GM19238 (cell line): ENCODE data around the gene HSH2D.
"Not testable (repeated sequence)": the region's sequence is repeated elsewhere in the genome, so short reads cannot be mapped to it uniquely, and the experiment has no call there.

ENCODE experiments used
- DNase-seq: peaks from one replicate; pipeline ENCODE4 v3.0.0; 2011; ENCODE audit warnings: low spot score; ENCODE audit not compliant: insufficient read length

Gene HSH2D, protein sequence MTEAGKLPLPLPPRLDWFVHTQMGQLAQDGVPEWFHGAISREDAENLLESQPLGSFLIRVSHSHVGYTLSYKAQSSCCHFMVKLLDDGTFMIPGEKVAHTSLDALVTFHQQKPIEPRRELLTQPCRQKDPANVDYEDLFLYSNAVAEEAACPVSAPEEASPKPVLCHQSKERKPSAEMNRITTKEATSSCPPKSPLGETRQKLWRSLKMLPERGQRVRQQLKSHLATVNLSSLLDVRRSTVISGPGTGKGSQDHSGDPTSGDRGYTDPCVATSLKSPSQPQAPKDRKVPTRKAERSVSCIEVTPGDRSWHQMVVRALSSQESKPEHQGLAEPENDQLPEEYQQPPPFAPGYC

DNA sequence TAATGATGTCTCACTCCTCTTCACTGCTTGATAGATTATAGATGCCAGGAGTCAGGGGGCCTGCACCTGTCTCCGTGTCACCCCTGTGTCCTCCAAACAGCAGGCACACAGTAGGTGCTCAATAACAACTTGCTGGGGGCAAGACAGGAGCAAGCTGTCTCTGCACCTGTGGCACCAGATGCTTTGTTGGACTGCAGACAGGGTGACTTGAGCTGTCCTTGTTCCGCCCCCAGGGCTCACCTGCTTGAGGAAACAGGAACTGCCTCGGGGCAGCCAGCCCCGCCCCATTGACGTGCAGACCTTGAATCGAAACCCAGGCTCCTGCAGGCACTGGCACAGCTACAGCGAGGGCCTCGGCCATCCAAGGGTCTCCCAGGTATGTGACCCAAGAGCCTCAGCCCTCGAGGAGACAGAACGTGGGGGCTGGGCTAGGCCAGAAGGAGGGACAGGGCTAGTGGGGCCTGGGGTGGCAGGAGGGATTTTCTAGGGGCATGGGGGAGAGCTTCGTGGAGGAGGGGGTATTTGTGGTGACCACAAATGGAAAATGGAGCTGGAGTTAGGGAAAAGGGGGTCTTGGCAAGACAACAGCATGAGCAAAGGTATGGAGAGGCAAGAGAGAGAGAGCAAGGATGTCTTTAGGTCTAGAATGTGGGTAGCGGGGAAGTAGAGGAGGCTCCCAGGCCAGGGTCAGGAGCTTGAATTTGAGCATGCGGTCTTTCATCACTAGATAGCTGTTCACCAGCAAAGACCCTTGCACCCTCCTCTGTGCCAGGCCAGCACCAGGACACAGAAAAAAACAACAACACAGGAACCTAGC, at the start of gene HSH2D:
HSH2D (plus strand) TSS at position 287 of the 817 bp plus-strand sequence. CDS start 5,066 bp downstream, outside the sequence.
- DNase-seq: peak; percentile 77

DNA sequence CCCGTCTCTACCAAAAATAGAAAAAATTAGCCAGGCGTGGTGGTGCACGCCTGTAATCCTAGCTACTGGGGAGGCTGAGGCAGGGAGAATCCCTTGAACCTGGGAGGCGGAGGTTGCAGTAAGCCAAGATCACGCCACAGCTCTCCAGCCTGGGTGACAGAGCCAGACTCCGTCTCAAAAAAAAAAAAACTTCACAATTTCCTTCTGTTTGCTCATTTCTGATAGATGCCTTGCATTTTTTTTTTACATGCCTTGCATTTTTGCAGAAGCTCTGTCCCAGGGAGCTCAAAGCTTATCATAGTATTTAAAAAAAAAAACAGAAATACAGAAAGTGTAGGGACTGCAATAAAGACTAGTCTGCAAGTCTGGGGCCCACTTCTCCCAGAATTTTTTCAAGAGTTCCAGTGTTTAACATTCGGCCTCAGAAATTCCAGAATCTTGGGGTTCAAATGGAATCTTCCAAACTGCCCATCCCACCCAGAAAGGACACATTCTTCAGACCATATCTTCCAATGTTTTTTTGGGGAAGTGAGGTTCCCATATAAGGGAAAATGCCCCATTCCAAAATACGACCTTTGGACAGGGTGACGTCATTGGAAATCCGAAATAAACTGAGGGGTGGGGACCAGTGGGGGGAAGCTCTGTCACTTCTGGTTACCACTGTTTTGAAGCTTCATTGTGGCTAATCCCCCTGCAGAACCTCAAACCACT, 49.0 kb upstream of the HSH2D start:
- DNase-seq: no peak

DNA sequence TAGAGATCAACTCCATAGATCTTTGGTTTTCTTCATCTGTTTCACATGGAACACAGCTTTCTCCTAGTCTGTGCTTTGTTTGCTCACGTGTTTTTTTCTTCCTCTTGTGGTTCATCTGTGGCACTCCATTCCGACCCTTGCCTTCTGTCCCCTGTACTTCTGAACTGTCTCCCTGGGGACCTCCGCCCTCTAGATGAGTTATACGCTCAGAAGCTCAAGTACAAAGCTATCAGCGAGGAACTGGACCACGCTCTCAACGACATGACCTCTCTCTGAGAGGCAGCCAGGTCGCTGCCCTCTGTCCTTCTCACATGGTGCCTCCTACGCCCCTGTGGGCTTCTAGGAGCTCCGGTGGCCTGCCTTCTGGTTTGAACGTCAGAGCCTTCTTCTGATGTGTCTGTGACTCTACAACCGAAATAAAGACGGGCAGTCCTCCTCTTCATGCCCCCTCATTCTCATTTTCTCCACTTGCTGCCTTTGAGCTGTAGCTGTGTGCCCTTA, 48.4 kb upstream of the HSH2D start:
- no peak for DNase-seq

DNA sequence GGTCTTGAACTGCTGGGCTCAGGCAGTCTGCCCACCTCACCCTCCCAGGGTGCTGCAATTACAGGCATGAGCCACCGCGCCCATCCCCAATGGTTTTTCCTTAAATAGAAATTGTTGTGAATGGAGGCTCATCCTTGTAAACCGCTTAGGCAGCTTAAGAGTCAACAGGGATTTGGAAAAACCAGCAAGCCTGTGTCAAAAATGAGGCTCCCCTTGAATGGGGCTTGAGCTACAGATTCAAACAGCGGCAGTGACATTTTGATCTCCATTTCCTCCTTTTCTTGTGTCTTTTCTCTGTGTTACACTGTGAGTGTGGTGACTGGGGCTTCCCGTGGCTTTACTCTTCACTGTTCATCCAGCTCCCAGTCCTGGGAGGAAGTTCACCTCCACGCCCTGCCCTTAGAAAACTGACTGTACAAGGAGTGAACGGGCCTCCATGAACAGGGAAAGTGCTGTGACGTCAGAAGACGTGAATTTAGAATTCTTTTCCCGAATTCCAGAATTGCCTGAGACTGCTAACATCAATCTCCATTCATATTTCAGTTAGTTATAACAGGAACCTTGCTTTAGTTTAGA, 47.1 kb upstream of the HSH2D start:
- no peak for DNase-seq

DNA sequence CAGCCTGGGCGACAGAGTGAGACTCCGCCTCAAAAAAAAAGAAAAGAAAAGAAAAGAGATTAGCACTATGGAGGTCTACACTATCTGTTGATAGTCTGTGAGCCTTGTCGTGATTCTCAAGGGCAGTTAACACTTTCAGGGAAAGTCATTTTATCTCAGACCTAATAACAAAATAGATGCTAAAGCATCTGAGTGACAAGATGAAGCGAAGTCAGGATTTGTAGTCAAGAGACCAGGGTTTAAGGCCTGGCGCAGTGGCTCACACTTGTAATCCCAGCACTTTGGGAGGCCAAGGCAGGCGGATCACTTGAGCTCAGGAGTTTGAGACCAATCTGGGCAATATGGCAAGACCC, 45.1 kb upstream of the HSH2D start:
- DNase-seq: no peak

DNA sequence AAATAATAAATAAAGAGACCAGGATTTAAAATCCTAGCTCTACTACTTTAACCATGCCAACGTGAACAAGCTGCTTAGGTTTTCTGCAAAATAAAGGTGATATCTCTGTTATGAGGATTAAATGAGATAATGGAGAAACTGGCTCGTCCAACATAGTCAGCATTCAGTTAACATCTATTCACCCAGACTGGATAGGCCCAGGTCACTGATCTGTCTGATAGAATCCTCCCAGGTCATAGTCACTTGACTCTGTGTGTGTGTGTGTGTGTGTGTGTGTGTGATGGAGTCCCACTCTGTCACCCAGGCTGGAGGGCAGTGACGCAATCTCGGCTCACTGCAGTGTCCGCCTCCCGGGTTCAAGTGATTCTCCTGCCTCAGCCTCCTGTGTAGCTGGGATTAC, 44.7 kb upstream of the HSH2D start:
- no peak for DNase-seq

DNA sequence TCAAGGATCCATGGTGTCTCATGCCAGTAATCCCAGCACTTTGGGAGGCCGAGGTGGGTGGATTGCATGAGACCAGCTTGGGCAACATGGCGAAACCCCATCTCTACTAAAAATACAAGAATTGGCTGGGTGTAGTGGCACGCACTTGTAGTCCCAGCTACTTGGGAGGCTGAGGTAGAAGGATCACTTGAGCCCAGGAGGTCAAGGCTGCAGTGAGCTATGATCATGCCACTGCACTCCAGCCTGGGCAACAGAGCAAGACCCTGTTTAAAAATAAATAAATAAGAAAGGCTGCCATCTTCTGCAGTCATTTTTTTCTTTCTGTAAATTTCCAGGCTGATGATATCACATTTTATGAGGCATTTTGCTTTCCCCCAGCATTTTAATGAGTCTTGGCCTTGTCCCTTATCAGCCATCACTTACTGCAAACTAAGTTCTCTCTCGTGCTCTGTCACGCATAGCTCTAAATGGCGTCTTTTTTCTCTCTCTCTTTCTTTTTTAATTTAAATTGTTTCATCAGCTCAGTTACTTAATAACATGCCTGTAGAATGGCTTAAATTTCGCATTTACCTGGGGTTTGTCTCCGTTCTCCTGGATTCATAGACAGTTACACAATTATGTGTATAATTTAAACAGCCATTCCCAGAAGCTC, 44.0 kb upstream of the HSH2D start:
- DNase-seq: not testable (repeated sequence)

DNA sequence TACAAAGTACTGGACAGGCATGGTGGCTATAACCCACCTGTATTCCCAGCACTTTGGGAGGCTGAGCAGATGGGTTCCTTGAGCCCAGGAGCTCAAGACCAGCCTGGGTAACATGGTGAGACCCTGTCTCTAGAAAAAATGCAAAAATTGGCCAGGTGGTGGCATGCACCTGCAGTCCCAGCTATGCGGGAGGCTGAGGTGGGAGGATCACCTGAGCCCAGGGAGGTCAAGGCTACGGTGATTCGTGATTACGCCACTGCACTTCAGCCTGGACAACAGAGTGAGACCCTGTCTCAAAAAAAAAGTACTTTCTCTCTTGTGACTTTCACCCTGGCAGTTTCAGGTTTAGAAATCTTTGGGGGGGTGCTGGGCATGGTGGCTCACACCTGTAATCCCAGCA, 43.0 kb upstream of the HSH2D start:
- DNase-seq: no peak

DNA sequence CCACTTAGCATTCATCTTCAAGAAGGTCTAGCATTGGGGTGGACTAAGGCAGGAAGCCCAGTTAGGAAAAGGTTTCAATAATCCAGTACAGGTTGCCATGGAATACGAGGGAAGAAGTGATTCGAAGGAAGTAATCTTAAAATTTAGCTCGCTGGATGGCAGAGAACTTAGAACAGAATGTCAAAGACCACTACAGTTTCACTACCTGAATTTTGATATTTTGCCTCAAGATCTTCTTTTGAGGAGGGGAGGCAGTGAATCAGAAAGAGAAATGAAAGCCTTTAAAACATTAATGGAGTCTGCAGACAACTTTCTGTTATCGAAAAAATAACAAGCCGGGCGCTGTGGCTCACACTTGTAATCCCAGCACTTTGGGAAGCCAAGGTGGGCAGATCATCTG, 38.8 kb upstream of the HSH2D start:
- DNase-seq: no peak

DNA sequence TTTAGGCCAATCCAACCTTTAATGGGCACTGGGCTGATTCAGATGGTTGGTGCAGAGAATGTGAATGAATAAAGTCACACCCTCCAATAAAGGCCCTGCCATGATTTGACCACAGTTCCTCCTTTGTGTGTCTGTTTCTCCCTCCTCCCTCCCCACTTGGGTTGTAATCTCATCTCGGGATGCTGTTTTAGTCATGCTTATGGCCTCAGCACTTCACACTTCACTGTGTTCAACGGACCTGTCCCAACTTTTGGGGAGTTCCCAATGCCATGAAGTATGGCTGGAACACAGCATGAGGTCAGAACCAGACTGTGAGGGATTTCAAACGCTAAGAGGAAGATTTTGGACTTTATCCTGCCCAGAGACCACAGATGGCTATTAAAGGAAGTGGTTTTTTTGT, 37.4 kb upstream of the HSH2D start:
- no peak for DNase-seq

DNA sequence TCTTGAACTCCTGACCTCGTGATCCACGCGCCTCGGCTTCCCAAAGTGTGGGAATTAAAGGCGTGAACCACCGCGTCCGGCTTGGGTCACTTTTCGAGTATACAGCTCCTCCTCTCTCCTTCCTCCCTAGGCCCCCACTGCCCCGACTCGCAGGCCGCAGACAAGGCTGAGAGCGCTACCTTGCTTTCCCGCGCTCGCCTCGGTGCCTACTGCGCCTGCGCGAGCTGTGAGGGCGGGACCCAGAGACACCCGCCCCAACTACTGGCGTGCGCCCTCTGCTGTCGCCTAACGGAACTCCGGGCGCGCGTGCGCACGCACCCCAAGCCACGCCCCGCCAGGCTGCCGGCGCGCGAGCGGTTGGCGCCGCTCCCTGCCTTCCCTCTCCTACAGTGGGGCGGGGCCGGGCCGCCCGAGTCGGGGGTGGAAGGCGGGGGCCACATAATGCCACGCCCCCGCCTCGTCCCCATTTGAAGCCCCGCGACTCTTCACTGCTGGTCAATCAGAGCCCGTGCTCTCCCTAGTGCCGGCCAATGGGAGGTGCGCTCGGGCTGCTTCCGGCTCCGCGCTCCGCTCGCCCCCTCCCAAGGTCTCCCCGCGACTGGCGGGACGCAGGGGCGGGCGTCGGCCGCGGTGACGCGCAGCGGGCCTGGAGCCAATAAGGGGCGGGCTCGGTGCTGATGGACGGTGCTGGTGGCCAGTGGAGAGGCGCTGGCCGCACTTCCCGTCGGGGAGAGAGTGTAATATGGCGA, 32.2 kb upstream of the HSH2D start, which contains the start of gene RAB8A:
RAB8A (plus strand) TSS at position 730 of the 749 bp plus-strand sequence; CDS start at position 743, 13 bp downstream.
- peak; percentile 98 for DNase-seq

DNA sequence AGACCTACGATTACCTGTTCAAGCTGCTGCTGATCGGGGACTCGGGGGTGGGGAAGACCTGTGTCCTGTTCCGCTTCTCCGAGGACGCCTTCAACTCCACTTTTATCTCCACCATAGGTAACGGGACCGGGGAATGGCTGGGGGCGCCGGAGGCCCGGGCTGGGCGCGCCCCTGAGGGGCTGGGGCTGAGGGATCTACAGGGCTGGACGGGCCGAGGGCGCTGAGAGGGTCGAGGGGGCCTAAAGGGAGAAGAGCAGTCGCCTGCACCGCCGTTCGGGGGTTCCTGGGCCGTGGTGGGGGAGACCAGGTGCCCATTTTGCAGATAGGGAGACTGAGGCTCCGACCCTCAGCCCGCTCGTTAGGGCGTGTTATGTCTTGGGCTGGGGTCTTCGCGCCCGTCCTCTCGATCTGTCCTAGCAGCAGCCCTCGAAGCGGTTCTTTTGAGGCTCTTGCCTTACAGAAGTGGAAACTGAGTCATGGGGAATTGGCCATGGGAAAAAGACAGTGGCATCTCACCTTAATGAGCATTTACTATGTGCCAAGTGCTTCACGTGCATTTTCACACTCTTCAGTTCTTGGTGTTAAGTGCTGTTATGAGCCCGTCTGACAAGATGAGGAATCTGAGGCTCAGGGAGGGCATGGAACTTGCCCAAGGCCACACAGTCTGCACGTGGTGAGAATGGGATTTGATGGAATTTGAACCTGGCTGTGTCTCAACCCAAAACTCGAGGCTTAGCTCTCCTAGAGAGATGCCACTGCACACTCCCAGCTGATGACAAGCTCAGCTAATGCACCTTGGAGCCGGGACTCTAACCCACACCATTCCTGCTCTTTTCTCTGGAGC, 31.4 kb upstream of the HSH2D start:
- no peak for DNase-seq

DNA sequence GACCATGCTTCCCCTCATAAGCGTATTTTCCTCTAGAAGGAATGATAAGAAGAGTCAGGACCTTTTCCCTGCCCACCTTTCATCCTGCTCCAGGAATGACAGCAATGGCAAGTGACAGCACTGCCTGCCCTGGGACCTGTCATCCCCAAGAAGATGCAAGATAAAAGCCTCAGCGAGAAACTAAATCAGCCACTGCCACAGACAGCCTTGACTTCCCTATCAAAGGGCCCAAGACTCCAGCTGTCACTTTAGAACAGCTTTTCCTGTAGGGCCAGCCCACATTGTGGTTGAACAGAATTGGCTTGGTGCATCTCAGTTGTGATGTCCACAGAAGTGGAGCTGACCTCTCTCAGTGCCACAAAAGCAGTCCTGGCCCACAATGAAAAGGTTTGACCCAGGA, 30.7 kb upstream of the HSH2D start:
- no peak for DNase-seq

DNA sequence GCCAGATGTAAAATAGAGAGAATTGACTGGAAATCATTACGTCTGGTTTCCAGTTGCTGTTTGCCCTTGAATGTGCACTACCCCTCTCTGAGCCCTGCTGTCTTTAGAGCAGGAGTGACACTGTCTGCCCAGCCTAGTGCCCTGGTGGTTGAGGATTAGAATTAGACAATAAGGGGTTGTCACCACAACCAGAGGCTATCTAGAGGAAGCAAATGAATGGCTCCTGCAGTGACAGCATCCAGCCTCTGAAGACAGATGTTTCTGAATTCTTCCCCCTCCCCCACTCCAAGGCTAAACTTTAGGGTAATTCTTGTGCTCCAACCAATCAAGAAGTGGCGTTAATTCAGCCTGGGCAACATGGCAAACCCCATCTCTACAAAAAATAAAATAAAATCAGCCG, 29.8 kb upstream of the HSH2D start:
- DNase-seq: no peak

DNA sequence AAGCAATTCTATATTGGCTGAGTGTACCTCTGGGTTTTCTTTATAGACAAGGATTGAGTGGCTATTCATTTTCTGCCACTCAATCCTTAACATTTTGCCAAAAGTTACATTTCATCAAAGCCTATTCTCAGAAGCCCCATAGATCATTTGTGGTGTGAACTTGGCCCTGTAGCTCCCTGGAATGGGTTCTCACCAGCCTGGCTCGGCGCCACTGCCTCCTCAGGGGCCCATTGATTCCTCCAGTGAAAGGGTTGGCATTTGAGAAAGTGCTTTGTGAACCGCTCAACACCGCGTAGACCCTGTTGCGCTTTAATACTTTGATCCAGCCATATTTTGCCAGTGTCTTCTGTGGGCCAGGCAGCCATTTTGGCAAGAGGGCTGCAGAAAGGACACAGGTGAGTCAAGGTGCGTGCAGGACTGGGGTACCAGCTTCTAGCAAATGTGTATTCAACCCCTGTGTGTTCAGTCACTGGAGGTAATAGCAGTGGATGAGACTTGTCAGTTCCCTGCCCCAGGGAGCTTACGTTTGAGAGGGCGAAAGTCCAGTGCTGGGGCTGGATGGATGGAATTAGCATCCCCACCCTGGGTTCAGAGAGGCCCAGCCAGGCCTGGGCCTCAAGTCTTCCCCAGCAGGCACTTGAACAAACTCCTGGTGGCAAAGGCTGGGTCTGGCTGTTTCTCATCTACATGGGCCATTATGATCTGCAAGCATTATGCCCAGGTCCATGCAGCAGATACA, 28.0 kb upstream of the HSH2D start:
- DNase-seq: no peak

DNA sequence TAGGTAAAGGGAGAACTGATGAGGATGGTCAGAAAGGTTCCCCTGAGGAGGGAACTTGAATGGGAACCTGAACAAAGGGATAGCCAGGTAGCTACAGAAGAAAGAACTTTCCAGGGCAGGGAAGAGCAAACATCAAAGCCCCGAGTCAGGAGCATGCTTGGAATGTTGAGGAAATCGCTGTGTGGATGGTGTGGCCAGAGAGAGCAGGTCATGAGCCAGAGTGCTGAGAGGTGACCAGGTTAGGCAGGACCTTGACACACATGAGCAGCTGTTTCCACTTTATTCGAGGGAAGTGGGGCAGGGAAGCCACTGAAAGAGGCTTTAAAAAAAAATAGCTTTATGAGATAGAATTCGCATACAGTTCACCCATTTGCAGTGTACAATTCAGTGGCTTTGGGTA, 27.4 kb upstream of the HSH2D start:
- DNase-seq: no peak

DNA sequence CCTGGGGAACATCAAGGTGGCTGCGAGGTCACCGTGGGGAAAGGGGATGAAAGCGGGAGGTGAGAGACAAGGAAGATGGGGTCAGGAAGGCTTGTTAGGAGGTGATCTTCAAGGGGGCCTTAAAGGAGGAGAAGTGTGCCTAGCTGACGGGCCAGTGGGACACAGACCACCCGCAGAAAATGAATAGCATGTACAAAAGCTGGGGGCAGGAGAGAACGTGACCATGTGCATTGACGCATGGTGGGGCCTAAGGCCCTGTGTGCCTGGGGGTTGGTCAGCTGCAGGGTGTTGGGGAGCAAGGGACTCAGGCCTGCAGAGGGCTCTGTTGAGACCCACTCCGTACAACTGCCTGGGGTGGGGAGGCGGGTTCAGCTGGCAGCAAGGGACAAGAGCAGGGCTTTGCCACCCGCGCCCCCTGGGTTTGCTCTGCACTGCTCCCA, 25.9 kb upstream of the HSH2D start:
- DNase-seq: peak; percentile 55

DNA sequence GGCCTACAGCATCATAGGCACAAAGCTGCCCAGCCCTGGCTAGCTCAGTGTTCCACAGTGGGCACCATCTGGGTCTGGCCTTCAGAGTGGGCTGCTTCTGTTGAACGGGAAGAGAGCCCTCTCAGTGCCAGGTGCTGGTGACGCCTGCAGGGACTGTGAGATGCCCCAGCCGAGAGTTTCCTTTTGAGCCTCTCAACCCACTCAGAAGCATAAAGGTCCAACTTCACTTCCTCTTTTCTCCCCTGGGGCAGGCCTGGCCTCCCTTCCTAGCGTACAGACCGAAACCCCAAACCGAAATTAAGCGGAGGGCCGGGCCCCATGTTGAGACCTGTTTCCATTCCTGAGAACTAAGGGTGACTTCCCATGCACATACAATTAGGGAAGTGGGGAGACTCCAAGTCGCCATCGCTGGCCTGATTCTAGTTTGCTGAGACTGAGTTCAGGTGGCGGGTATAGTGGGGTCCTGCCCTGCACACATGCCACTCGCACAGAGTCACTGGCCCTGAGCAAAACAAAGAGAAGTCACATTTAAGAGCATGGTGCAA, 24.9 kb upstream of the HSH2D start:
- peak; percentile 92 for DNase-seq
